Lung microvascular endothelial cell (primary cell): ENCODE measurements around the gene NCOA1. TPM values are rescaled to one million over a fixed set of nuclear protein-coding genes. Genes with fewer than 3 reads are reported as not detected.

Experiments
- DNase-seq, 2 donors: peaks; one replicate each; pipeline versions ENCODE4 v3.0.0 to v3.0.0-alpha.2; 2010; ENCODE audit warnings: low read depth in 2 of 2
- total RNA-seq: library from RNA; depleted of rRNA; stranded (reverse); fragments of >200 nt; gene quantifications from 2 replicates; pipeline ENCODE4 v1.2.1, GENCODE V29; 2014

NCOA1 gene
- total RNA-seq, 1 donor from 2014 or later: 10.7 TPM

DNA sequence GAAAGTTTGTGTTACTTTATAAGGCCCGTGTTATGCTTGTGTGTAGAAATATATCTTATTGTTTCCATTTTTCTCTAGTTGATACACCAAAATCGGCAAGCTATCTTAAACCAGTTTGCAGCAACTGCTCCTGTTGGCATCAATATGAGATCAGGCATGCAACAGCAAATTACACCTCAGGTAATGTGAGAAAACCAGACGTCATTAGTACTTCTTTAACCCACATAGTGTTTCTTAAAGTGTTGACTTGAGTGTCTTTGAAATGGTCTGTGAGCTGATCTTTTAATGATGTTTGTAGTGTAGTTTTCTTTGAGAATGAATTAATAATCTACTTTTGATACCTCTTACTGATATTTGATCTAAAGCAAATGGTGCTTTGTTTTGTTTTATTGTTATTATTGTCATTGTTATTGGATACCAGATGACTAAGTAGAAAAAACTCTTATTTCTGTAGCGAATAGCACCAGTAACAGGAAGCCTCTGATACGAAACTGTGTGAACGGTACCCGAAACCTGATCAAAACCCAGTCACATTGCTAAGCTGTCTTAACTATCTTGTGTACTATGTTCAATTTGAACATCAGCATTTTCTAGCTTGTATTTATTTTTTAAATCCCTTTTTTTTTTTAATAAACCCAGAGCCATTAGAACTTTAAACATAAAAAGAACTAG lies 248.4 kb downstream of the NCOA1 start:
- peak in 1 of 2 donors; percentile 33 for DNase-seq

DNA sequence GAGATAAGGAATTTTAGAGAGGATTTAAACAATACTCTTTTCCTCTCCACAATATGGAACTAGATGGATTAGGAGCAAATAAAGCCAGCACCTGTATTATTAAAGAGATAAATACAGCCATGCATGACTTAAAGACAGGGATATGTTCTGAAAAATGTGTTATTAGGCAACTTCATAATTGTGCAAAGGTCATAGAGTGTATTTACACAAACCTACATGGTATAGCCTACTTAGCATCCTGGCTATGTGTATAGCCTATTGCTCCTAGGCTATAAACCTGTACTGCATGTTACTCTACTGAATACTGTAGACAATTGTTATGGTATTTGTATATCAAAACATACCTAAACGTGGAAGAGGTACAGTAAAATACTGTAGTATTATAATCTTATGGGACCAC lies 249.1 kb downstream of the NCOA1 start:
- DNase-seq: no peak

DNA sequence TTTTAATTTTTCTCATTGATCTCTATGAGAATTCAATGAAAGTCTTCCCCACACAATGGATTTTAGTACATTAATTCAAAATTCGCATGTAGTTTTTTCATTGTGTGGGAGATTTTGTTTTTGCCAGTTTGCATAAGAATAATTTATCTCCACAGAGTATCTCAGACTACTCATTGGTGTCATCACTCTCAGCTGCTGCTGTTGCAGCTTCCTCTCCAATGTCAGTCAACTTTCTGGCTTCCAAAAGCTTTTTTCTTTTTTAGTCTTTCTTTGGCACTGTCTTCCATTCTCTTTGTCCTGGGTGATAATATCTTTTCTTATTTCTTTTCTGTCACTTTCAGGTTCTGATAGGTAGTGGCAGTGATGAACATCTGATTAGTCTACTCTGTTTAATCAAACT lies 251.7 kb downstream of the NCOA1 start:
- DNase-seq: no peak

DNA sequence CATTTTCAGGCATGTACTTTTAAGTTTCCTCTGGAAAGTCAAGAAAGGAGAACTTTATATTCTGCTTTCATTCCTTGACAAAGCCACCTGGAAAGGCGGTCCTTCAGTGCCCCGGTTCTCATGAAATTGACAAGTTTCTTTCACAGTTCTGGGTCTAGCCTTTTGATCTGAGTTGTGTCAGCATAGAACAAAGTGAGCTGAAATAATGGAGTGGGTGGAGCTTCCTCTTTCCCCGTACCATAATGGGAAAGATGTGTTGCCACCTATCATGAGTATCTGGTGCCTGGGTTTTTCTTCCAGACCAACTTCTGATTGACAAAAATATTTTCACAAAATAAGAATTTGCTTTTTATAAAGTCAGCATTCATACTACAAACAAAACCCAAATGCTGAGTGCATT lies 252.9 kb downstream of the NCOA1 start:
- peak in 1 of 2 donors; percentile 8 for DNase-seq

DNA sequence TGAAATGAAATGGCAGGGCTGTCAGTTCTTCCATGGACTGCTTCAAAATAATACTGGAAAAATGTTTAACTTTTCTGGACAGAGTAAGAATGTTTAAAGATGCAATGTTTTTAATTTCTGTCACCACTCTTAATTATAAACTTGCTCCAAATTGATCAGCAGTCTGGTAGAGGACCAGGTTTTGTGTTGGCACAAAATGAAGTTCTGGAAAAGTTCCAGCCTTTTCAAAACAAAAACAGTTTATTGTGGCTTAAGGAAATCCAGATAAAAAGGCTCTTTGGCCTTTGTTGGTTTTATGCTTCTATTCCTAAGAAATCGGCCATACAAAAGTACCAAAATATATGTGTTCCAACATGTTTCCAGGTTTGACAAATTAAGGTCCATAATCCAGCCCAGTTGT lies 253.3 kb downstream of the NCOA1 start:
- DNase-seq: no peak

DNA sequence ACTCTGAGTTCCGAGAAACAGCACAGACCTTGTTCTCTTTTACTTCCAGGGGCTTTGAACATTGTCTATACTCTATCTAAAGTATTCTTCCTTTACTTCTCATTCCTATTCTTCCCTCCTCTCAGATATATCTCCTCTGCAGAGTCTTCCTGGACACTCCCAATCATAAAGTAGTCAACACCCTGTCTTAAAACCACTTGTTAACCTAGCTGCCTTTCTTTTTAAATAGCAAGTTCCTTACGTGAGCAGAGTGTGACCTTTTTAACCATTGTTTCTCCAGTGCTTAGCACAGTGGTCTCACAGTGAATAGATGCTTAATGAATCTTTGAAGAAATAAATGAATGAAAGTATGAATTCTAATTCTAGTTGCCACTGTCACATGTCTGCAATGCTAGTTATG lies 254.8 kb downstream of the NCOA1 start:
- DNase-seq: no peak

DNA sequence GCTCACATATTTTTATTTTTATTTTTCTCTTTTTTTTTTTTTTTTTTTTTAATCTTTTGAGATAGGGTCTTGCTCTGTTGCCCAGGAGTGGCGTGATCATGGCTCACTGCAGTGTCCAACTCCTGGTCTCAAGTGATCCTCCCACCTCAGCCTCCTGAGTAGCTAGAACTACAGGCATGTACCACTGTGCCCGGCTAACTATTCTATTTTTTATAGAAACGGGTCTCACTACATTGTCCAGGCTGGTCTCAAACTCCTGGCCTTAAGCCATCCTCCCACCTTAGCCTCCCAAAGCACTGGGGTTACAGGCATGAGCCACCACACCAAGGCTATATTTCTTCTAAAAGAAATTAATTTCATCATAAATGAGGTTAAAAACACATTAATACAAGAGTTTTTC lies 256.2 kb downstream of the NCOA1 start:
- DNase-seq: no peak

DNA sequence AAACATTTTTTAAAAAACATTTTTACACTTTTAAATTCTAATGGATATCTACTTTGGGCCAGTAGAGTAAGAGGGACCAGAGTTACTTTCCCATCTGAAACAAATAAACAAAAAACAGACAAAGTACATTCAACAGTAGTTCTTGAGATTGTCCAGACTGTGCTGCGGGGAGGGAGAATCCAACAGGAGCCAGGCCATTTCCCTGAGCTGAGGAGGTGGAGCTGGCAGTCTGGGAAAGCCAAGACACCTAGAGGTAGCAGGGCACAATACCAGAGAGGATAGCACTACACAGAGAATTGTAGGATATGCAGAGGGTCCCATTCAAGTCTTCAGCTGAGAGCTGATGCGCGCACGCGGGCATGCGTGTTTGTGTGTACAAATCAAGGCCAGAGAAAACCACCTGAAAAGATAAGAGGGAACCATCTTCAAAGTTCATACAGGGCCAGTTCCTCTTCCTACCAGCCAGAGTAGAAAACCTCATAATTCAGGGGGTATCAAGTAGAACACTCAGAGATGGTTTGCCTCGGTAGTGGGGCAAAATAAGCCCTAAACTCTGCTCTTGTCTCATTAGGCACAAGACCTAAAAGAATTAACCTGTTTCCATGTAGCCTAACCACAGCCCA lies 258.1 kb downstream of the NCOA1 start:
- DNase-seq: no peak

DNA sequence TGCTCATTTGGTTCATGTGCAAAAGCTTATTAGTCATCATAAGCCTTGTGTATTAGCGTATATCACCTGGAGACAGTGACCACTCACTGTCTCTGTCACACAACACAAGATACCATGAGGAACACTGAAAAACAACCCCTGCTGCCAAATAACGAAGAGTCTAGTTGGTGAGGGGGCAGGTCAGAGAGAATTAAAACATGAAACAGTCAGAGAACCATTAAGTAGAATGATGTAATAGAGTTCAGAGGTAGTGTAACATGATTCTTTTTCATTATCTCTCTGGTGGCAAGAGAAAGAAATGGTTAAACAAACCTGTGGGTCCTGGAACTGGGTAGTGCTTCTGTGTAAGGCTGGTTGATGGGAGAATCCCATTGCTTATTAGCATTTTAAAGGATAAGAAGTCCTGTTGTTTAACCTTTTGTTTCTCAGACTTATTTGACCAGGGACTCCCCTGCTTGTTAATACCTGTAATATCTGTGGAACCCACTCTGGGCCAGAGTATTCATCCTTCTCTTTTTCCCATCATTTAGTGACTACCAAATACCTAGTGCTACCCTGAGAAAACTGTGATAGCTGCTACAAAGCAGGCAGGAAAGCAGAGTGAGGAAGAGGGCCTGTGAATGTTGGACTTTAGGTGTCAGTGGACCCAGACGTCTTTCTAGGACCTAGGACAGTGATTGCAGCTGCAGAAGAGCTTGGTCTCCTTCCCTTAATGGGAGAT lies 264.1 kb downstream of the NCOA1 start:
- DNase-seq: no peak

DNA sequence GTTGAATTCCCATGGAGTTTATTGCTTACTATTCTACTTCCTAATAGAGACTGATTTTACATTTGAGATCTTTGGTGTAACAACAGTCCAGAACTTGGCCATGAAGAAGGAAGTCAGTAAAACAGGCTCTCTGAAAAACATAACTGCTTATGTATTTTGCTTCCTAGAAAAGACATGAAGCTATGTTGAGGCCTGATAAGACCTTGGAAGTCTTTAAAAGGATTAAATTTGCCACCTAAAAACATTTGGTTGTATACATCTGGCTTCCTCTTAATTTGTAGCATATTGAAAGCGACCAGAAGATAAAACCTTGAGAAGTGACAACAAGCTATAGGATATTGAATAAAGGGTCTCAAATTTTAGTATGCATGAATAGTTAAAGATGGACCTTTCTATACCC lies 265.7 kb downstream of the NCOA1 start:
- no peak for DNase-seq

DNA sequence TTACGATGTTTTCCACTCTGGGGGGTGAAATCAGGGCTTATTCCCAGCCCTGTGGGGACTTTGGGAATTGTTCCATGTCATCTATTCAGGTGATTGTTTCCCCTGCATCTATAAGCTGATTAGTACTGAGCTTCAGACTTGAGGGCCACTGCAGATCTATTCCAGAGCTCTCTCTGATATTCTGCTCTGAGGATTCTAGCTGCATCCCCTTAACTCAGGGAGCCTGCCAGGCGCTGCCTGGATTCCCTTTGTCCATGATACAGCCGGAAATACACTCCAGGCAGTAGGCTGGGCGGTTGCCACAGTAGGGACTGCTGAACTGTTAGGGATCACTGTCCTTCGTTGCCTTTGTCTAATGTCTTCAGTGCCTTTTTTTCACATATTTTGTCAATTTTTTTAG lies 270.8 kb downstream of the NCOA1 start:
- DNase-seq: peak in 1 of 2 donors; percentile 9

DNA sequence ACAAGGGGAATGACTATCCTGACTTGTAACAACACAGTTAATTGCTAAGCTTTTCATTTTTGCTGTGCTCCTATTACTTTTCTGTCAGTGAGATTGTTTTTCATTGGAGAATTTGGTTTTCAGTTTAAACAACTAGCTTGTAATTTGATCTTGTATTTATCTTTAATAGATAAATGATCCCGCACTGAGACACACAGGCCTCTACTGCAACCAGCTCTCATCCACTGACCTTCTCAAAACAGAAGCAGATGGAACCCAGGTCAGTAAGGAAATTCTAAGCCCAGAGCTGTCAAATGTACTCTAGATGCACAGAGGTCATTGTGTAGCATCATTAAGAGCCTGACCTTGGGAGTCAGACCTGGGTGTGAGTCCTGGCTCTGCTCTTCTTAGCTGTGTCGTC lies 271.5 kb downstream of the NCOA1 start:
- no peak for DNase-seq

DNA sequence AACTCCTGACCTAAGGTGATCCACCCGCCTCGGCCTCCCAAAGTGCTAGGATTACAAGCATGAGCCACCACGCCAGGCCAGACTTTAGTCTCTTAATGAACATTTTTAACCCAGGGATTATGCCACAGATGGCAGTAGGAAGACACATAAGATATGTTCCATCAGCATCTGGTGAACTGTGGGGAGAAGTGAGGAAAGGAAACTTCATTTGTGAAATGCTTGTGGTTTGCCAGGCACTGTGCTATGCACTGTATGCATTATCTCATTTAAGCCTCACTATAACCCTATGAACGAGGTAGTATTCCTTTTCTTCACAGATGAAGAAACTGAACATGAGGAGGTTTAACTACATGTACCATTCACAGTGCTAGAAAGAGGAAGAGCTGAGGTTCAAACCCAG lies 272.8 kb downstream of the NCOA1 start:
- no peak for DNase-seq

DNA sequence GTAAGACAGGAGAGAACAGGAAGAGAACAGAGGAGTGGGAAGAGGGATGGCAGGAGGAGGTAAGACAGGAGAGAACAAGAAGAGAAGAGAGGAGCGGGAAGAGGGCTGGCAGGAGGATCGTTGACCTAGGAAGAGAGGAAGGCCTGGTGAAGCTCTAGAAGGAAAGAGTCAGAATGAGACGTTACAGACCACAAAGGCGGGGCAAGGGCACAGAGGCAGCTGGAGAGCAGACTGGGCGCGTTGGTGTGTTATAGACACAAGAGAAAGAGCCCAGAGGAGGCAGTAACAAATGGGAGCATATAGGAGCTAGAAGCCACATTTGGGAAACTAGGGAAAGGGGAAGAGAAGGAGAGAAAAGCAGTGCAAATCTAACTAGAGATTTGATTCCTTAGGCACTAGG lies 275.6 kb downstream of the NCOA1 start:
- no peak for DNase-seq

DNA sequence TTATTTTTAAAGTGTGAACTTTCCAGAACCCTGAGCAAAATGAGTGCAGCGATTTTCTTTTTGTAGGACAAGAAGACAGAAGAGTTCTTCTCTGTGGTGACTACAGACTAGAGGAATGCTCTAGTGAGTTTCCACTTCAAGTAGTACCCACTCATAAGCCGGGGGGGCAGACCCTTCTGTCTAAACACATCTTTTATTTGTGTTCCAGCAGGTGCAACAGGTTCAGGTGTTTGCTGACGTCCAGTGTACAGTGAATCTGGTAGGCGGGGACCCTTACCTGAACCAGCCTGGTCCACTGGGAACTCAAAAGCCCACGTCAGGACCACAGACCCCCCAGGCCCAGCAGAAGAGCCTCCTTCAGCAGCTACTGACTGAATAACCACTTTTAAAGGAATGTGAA lies 277.0 kb downstream of the NCOA1 start:
- no peak for DNase-seq

DNA sequence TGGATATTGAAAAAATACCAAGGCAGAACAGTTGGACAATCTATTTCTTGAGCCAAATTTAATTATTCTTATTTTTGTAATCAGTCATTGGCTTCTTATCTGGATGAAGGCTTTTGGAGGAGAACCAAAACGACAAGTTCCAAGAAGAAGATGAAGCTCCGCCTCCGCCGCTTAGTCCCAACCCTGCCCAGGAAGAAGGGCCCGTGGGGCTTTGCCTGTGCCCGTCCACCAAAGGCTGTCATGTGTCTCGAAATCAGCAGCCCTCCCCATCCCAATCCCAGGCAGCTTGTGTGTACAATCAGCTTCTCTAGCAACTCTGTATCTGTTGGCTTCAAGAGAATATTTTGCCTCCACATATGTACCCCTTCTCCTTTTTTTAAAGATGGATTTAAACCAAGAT lies 277.5 kb downstream of the NCOA1 start:
- DNase-seq: no peak

DNA sequence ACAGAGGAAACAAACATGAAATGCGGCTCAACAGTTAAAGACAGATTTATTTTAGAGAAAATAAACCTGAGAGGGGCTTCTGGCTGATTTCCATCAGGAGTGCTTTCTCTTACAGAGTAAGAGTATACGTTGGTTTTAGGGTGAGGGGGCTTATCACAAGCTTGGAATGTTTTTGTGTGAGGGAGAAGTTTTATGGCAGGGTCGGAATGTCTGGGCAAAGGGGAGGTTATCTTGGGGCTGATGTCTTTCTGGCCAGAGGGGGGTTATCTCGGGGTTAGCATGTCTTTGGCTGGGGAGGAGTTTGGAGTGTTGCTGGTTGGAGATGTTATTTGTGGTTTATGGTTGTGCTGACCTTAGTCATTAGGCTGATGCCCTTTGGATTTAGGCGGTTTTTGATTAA lies 280.0 kb downstream of the NCOA1 start:
- no peak for DNase-seq

DNA sequence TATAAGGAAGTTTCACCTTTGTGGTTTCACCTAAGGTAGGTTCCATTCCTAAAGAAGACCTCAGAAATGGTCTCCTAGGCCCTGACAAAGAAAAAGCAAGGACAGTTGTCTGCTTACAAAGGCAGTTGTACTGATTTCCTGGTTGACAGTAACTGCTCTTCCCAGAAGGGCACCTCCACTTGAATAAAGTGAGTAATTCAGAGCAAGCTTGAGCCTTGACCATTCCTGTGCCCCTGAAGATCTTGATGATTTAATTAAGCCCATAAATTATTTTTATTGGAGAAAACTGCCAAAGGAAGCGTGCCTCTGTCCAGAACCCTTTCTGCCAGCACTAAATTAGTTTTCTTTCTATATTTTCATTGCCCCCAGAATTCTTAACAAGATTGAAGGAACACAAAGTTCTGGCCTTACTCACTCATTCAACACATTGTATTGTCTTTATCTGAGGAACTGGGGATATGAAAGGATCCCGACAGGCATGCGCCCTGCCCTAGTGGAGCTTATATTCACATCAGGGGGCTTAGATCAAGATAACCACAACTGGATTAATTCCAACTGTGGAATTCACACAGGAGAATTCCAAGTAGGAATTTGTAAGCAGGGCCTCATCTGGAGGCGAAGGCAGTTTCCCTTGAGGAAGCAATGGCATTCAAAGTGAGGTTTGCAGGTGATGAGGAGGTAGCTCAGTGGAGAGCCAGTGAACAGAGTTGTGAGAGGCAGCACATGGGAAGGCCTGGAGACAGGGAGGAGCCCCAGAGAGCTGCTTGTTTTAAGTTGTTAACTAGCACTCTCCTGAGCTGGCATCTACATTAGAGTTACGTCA lies 280.9 kb downstream of the NCOA1 start:
- DNase-seq: no peak

DNA sequence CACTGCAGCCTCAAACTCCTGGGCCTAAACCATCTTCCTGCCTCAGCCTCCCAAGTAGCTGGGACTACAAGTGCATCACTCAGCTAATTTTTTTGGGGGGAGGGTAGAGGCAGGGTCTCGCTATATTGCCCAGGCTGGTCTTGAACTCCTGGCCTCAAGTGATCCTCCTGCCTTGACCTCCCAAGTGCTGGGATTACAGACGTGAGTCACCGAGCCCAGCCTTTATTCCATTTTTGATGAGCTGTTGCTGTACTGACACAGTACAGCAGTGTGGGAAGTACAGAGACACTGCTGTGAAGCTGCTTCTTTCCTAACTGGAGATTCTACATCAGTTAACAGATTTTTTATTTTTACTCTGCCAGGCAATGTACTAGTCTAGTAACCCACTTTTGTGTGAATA lies 283.3 kb downstream of the NCOA1 start:
- DNase-seq: no peak

DNA sequence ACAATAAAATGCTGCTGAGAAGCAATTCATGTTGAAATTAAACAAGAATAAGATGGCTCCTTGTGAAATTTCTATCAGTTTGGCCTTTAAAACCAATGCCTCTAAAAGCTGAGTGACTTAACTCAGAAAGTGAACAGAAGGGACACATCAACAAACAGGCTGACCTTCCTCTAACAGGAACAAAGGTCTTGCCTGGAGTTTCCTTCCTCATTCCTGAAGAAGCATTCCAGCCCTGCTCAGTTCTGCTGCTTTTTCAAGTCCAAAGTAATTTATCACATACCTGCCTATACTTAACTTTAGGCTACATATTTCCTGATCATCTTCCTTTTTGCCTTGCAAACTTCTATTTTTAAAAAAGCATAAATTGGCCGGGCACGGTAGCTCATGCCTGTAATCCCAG lies 288.1 kb downstream of the NCOA1 start:
- no peak for DNase-seq

DNA sequence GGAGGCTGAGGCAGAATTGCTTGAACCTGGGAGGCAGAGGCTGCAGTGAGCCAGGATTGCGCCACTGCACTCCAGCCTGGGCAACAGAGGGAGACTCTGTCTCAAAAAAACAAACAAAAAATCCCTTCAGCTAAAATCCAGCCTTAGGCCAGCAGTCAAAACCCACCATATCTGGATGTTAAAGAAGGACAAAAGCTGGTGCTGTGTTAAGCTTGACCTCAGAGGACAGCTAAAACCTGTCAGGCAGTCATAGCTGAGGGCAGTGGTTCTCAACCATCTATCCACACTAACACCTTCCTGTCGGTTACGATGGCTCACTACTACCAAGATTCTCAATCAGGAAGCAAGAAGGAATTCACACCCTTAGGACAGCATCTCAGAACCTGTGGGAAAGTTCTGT lies 292.6 kb downstream of the NCOA1 start:
- no peak for DNase-seq

DNA sequence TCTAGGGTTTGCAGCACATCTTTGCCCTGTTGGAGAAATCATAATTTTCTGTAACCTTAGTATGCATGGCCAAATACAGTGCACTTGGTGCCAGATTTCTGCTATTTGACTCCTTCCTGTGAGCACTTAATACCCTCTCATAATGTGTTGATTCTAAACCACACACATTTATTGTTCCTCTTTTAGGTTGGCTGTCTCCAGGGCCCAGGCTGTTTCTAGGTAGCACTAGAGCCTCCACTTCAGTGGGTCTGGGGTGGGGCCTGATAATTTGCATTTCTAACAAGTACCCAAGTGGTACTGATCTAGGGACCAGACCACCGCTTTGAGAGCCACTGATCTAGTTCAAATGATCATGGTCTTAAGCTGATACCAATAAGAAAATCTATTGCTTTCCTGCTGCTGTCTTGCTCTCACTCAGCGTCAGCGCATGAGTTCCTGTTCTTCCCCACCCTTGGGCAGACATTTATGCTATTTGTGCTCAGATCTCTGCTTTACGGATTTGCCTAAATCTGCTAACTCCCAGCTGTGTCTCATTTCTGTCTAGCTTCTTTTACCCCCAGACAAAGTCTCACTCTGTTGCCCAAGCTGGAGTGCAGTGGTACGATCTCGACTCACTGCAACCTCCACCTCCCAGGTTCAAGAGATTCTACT lies 294.7 kb downstream of the NCOA1 start:
- DNase-seq: no peak
